HepG2 (cell line): ENCODE measurements around the gene SPACA9. TPM values are rescaled to one million over a fixed set of nuclear protein-coding genes. Genes with fewer than 3 reads are reported as not detected.

Experiments used
- ATAC-seq: fragments of 200-7000 bp; cut with Tn5 transposase; 3 replicates; pipeline ENCODE4 v1.9.1; 2020; ENCODE audit warnings: mild to moderate bottlenecking, moderate library complexity
- BruUV-seq: library from RNA; stranded (reverse); fragments of 400-500 nt; replicated peaks from 2 replicates; lab custom pipeline; 2021; lab: Mats Ljungman, UMichigan
- CTCF ChIA-PET: fragments of 300-600 bp; formaldehyde crosslinking; extraction: SDS; loops from one replicate; lab custom pipeline; 2021; ENCODE audit warnings: low total read pairs, inconsistent platforms, low intra/inter-chr PET ratio; lab: Yijun Ruan, JAX
- POLR2A ChIA-PET: fragments of 350-600 bp; sonication (Branson Sonifier 250); formaldehyde crosslinking; loops from one replicate; lab custom pipeline; 2020; ENCODE audit warnings: antibody characterized with exemption, inconsistent platforms; lab: Yijun Ruan, JAX
- DNase-seq: peaks from one replicate; pipeline ENCODE4 v3.0.0-alpha.2; 2015; ENCODE audit warnings: low spot score
- FAIRE-seq: peaks from 3 replicates; lab custom pipeline; 2011; peaks lifted over from hg19 to GRCh38; lab: Jason Lieb, UNC
- H2AFZ ChIP-seq: one replicate; pipeline ENCODE4 v1.6.1; 2011; ENCODE audit warnings: low read length, inconsistent platforms
- H3K27ac ChIP-seq: fragments of 300-600 bp; 3 replicates; pipeline ENCODE4 v1.8.0; 2011; ENCODE audit warnings: mixed run types, mild to moderate bottlenecking, mixed read lengths, low read length, inconsistent platforms; ENCODE audit not compliant: insufficient read depth; ENCODE audit errors: extremely low read length
- H3K27me3 ChIP-seq, 2 experiments: fragments of 200-600 bp in 1 of 2; 2 replicates in 1 of 2; 3 replicates in 1 of 2; pipeline versions ENCODE4 v1.6.0 to v1.8.0; 2011; ENCODE audit warnings: low read length in 2 of 2, mild to moderate bottlenecking in 2 of 2, moderate library complexity in 2 of 2, inconsistent platforms in 1 of 2; ENCODE audit not compliant: insufficient read depth in 2 of 2, control insufficient read depth in 1 of 2
- H3K36me3 ChIP-seq, 2 experiments: fragments of 200-600 bp in 1 of 2; replicated peaks in 1 of 2; 2 replicates in 1 of 2; 3 replicates in 1 of 2; pipeline versions ENCODE4 v1.5.1 to v1.8.0; 2011; ENCODE audit warnings: low read length in 2 of 2, inconsistent platforms in 1 of 2; ENCODE audit not compliant: insufficient read depth in 2 of 2, control insufficient read depth in 1 of 2
- H3K4me1 ChIP-seq: 2 replicates; pipeline ENCODE4 v1.5.1; 2012; ENCODE audit warnings: low read length, inconsistent platforms; ENCODE audit not compliant: insufficient read depth
- H3K4me2 ChIP-seq: 2 replicates; pipeline ENCODE4 v1.6.0; 2011; ENCODE audit warnings: low read depth, low read length, inconsistent platforms
- H3K4me3 ChIP-seq, 3 experiments: fragments of 200-600 bp in 1 of 3; sonication (generic), shearing (Covaris generic) in 1 of 3; replicated peaks in 1 of 3; 2 replicates each; pipeline ENCODE4 v1.5.1; 2011 to 2016; ENCODE audit warnings: low read length in 3 of 3, inconsistent platforms in 2 of 3, low read depth in 2 of 3, mild to moderate bottlenecking in 2 of 3, control low read depth in 1 of 3, mixed read lengths in 1 of 3; ENCODE audit not compliant: insufficient read depth in 1 of 3
- H3K79me2 ChIP-seq: one replicate; pipeline ENCODE4 v1.6.1; 2011; ENCODE audit warnings: low read length, inconsistent platforms; ENCODE audit not compliant: insufficient read depth
- H3K9ac ChIP-seq: 2 replicates; pipeline ENCODE4 v1.6.0; 2011; ENCODE audit warnings: mild to moderate bottlenecking, low read depth, low read length, inconsistent platforms; ENCODE audit not compliant: insufficient read depth
- H3K9me3 ChIP-seq: 2 replicates; pipeline ENCODE4 v1.5.1; 2012; ENCODE audit warnings: mild to moderate bottlenecking, low read length
- H4K20me1 ChIP-seq: 2 replicates; pipeline ENCODE4 v1.6.0; 2011; ENCODE audit warnings: inconsistent platforms, mild to moderate bottlenecking, low read length, moderate library complexity; ENCODE audit not compliant: insufficient read depth
- ADNP ChIP-seq: sonication (generic); formaldehyde crosslinking; IDR thresholded peaks from 2 replicates; pipeline ENCODE4 v1.4.0; 2020; ENCODE audit warnings: missing genetic modification reagents
- ATF7 ChIP-seq, 2 experiments: fragments of 450-650 bp in 1 of 2; sonication (generic) in 1 of 2; formaldehyde crosslinking in 1 of 2; IDR thresholded peaks; 2 replicates each; pipeline versions ENCODE4 v1.4.0 to v1.6.1; 2016 to 2020; ENCODE audit warnings: antibody characterized with exemption in 1 of 2, mild to moderate bottlenecking in 1 of 2, missing genetic modification reagents in 1 of 2
- GATA4 ChIP-seq: sonication (generic); IDR thresholded peaks from 2 replicates; pipeline ENCODE4 v1.6.1; 2016; ENCODE audit warnings: antibody characterized with exemption, low read depth, borderline replicate concordance
- JUNB ChIP-seq: sonication (generic); formaldehyde crosslinking; IDR thresholded peaks from 2 replicates; pipeline ENCODE4 v1.8.0; 2022; ENCODE audit warnings: missing genetic modification reagents, mild to moderate bottlenecking, borderline replicate concordance
- NFRKB ChIP-seq: fragments of 450-650 bp; IDR thresholded peaks from 2 replicates; pipeline ENCODE4 v1.6.1; 2017
- NFYC ChIP-seq: IDR thresholded peaks from 2 replicates; pipeline ENCODE4 v1.6.1; 2016; ENCODE audit warnings: missing genetic modification reagents, missing compliant biosample characterization
- NR2C2 ChIP-seq: sonication (generic); formaldehyde crosslinking; IDR thresholded peaks from 2 replicates; pipeline ENCODE4 v1.4.0; 2020; ENCODE audit warnings: missing genetic modification reagents, mild to moderate bottlenecking, moderate library complexity, borderline replicate concordance
- ONECUT2 ChIP-seq: sonication (generic); formaldehyde crosslinking; IDR thresholded peaks from 2 replicates; pipeline ENCODE4 v1.4.0; 2020; ENCODE audit warnings: missing genetic modification reagents
- POLR2AphosphoS2 ChIP-seq: IDR thresholded peaks from 2 replicates; pipeline ENCODE4 v1.6.1; 2011; ENCODE audit warnings: low read depth, low read length, improper control_type of control experiment
- PPARG ChIP-seq: conservative IDR thresholded peaks from 2 replicates; pipeline ENCODE4 v1.6.1; 2016; ENCODE audit warnings: missing biosample characterization, missing genetic modification reagents
- RARA ChIP-seq: IDR thresholded peaks from 2 replicates; pipeline ENCODE4 v1.6.1; 2016; ENCODE audit warnings: missing genetic modification reagents, missing compliant biosample characterization
- SAFB2 ChIP-seq: sonication (generic); formaldehyde crosslinking; IDR thresholded peaks from 2 replicates; pipeline ENCODE4 v1.5.1; 2020; ENCODE audit warnings: missing genetic modification reagents, low read depth, mild to moderate bottlenecking, borderline replicate concordance
- SIN3A ChIP-seq: IDR thresholded peaks from 2 replicates; pipeline ENCODE4 v1.6.1; 2011; ENCODE audit warnings: low read depth, mild to moderate bottlenecking, control low read depth, low read length, borderline replicate concordance
- SYNCRIP ChIP-seq: fragments of 200-400 bp; formaldehyde crosslinking; IDR thresholded peaks from 2 replicates; pipeline ENCODE4 v1.6.1; 2018; ENCODE audit warnings: mild to moderate bottlenecking, low read depth, low read length; ENCODE audit not compliant: insufficient read depth
- U2AF2 ChIP-seq: fragments of 200-400 bp; formaldehyde crosslinking; IDR thresholded peaks from 2 replicates; pipeline ENCODE4 v1.6.1; 2017; ENCODE audit warnings: low read depth, mild to moderate bottlenecking, low read length
- ZKSCAN5 ChIP-seq: sonication (generic); formaldehyde crosslinking; IDR thresholded peaks from 2 replicates; pipeline ENCODE4 v1.5.1; 2020; ENCODE audit warnings: mild to moderate bottlenecking, missing genetic modification reagents
- ZNF383 ChIP-seq: sonication (generic); formaldehyde crosslinking; IDR thresholded peaks from 2 replicates; pipeline ENCODE4 v1.4.0; 2020; ENCODE audit warnings: missing genetic modification reagents, mild to moderate bottlenecking, borderline replicate concordance
- ZNF484 ChIP-seq: sonication (generic); formaldehyde crosslinking; IDR thresholded peaks from 2 replicates; pipeline ENCODE4 v1.5.1; 2020; ENCODE audit warnings: mild to moderate bottlenecking, low read depth, missing genetic modification reagents, borderline replicate concordance
- ZNF510 ChIP-seq: sonication (generic); formaldehyde crosslinking; IDR thresholded peaks from 2 replicates; pipeline ENCODE4 v1.4.0; 2020; ENCODE audit warnings: low read depth, mild to moderate bottlenecking, missing genetic modification reagents
- ZNF615 ChIP-seq: sonication (generic); formaldehyde crosslinking; IDR thresholded peaks from 2 replicates; pipeline ENCODE4 v1.5.0; 2020; ENCODE audit warnings: mild to moderate bottlenecking, missing genetic modification reagents, borderline replicate concordance
- ZNF850 ChIP-seq: sonication (generic); formaldehyde crosslinking; conservative IDR thresholded peaks from 2 replicates; pipeline ENCODE4 v1.9.0; 2021; ENCODE audit warnings: mild to moderate bottlenecking, missing genetic modification reagents
- WGBS: methylation state at CpG from one replicate; pipeline ENCODE4 v1.1.6; 2017; ENCODE audit warnings: low lambda C conversion rate; 5-methylcytosine and 5-hydroxymethylcytosine counted together
- in situ Hi-C: cut with HindIII; loops from 2 replicates; pipeline ENCODE4 v1.10.0; 2017; ENCODE audit warnings: low pct_unique_long_range_greater_than_20kb; ENCODE audit not compliant: extremely low pct_ligation_motif_present
- intact Hi-C: fragments of 100-400 bp; cut with micrococcal nuclease; formaldehyde crosslinking; loops from one replicate; pipeline ENCODE4 v1.10.0; 2022; ENCODE audit not compliant: unreplicated experiment
- polyA plus RNA-seq, 8 experiments: library from polyadenylated mRNA; depleted of rRNA in 3 of 8; stranded (reverse) in 7 of 8; unstranded in 1 of 8; fragments of >200 nt; fragmentation: Illumina TruSeq in 4 of 8; extraction: Trizol in 4 of 8; gene quantifications; 2 replicates each; pipeline versions ENCODE4 v1.2.1 to v1.2.3, GENCODE V29; 2011 to 2016; ENCODE audit warnings: low read depth in 4 of 8, missing spikeins in 1 of 8, mixed read lengths in 1 of 8; ENCODE audit not compliant: insufficient read depth in 1 of 8
- total RNA-seq, 5 experiments: library from RNA; depleted of rRNA; stranded (reverse); fragments of >200 nt; fragmentation: Illumina TruSeq; extraction: Trizol; gene quantifications; 2 replicates each; pipeline ENCODE4 v1.2.3, GENCODE V29; 2016; ENCODE audit warnings: low read depth in 1 of 5
- TF ChIP-seq, protein P1 (sequence below): IDR thresholded peaks from 2 replicates; pipeline ENCODE4 v1.6.1; 2016; ENCODE audit warnings: low read depth, borderline replicate concordance
- TF ChIP-seq, protein P2 (sequence below): sonication (generic); formaldehyde crosslinking; IDR thresholded peaks from 2 replicates; pipeline ENCODE4 v1.4.0; 2020; ENCODE audit warnings: mild to moderate bottlenecking, missing genetic modification reagents
- TF ChIP-seq, protein P3 (sequence below): sonication (generic); formaldehyde crosslinking; IDR thresholded peaks from 2 replicates; pipeline ENCODE4 v1.5.1; 2020; ENCODE audit warnings: missing genetic modification reagents, mild to moderate bottlenecking, borderline replicate concordance
- TF ChIP-seq, protein P4 (sequence below): sonication (generic); formaldehyde crosslinking; IDR thresholded peaks from 2 replicates; pipeline ENCODE4 v1.5.0; 2020; ENCODE audit warnings: missing genetic modification reagents

Gene SPACA9
- total and polyA plus RNA-seq, 2 of the 13 experiments (the other 11 are each of a cell fraction or from before 2014, with no cell fraction given) = 0.15 to 0.38 TPM

DNA sequence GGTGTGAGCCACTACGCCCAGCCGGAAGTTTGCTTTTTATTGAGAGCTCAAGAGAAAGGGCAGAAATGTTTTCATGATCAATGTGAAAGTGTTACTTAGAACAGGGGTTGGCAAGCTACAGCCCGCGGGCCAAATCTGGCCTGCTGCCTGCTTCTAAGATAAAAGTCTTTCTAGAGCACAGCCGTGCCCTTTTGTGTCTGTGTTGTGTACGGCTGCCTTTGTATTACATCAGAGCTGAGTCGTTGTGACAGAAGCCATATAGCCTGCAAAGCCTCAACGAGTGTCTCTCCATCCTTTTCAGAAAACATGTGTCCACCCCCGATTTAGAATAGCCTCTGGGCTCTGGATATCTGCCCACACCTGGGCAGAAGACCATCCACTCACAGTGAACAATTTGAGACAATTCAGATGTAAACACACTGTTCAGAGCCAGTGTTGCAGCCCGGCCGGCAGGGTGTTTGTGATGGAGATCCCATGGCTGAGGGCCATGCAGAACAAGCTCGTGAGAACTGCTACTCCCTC is 29.5 kb upstream of the SPACA9 start (continued):
- TF ChIP-seq, protein P1, sequence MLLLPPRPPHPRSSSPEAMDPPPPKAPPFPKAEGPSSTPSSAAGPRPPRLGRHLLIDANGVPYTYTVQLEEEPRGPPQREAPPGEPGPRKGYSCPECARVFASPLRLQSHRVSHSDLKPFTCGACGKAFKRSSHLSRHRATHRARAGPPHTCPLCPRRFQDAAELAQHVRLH (CRISPR knock-in tag) = no peak
- no peak for TF ChIP-seq NR2C2
- TF ChIP-seq POLR2AphosphoS2 = no peak
- no peak for TF ChIP-seq U2AF2
- TF ChIP-seq JUNB = no peak
- TF ChIP-seq, protein P2, sequence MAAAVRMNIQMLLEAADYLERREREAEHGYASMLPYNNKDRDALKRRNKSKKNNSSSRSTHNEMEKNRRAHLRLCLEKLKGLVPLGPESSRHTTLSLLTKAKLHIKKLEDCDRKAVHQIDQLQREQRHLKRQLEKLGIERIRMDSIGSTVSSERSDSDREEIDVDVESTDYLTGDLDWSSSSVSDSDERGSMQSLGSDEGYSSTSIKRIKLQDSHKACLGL = no peak
- no peak for TF ChIP-seq PPARG
- no peak for TF ChIP-seq ZNF510 (CRISPR knock-in tag)
- TF ChIP-seq ADNP = no peak
- TF ChIP-seq ZNF615 (CRISPR knock-in tag) = no peak
- no peak for TF ChIP-seq SAFB2
- TF ChIP-seq, protein P3, sequence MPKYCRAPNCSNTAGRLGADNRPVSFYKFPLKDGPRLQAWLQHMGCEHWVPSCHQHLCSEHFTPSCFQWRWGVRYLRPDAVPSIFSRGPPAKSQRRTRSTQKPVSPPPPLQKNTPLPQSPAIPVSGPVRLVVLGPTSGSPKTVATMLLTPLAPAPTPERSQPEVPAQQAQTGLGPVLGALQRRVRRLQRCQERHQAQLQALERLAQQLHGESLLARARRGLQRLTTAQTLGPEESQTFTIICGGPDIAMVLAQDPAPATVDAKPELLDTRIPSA (CRISPR knock-in tag) = no peak
- TF ChIP-seq ONECUT2 (CRISPR knock-in tag) = no peak

DNA sequence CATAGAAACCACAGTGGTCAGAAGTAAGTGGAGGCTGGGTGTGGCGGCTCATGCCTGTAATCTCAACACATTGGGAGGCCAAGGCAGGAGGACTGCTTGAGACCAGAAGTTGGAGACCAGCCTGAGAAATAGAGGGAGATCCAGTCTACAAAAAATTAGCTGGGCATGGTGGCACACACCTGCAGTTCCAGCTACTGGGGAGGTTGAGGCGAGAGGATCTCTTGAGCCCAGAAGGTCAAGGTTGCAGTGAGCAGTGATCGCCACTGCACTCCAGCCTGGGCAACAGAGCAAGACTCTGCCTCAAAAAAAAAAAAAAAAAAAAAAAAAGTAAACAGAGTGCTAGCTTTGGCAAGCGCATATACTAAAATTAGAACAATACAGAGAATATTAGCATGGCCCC is 25.2 kb upstream of the SPACA9 start:
- 67% methylated on average over 4 of the region's 4 CpGs for WGBS
- no peaks in the 10 kb centered on the region for H3K9me3 ChIP-seq
- no peak overlapping the region for H3K27ac ChIP-seq
- ATAC-seq (no peak), DNase-seq (no peak), FAIRE-seq (no peak)
- no peaks in the 10 kb centered on the region for H3K36me3 ChIP-seq
- H3K4me3 ChIP-seq = no peak overlapping the region
- no peaks in the 10 kb centered on the region for H3K79me2 ChIP-seq
- H3K27me3 ChIP-seq = peaks cover 0 to 3% of the 10 kb centered on the region in 2 experiments; a peak in 1 of 5 replicates
- H2AFZ ChIP-seq = no peak overlapping the region
- CTCF ChIA-PET = no interaction called here
- no peak overlapping the region for H3K4me2 ChIP-seq
- POLR2A ChIA-PET = no interaction called here
- BruUV-seq = no TSS peak
- H3K9ac ChIP-seq = no peak overlapping the region
- in situ Hi-C loops = no loop called here
- H3K4me1 ChIP-seq = peaks cover 22% of the 10 kb centered on the region
- H4K20me1 ChIP-seq = no peaks in the 10 kb centered on the region
- intact Hi-C loops = no loop called here
- TF ChIP-seq ATF7 (IDR thresholded peaks at IDR 0.05) (no peak), ATF7 (CRISPR knock-in tag; IDR thresholded peaks at IDR 0.05) (no peak), GATA4 (no peak), SYNCRIP (no peak), ZNF383 (CRISPR knock-in tag) (no peak), ZNF484 (CRISPR knock-in tag) (no peak), NFRKB (no peak), ZKSCAN5 (CRISPR knock-in tag) (no peak), ZNF850 (CRISPR knock-in tag) (no peak), SIN3A (no peak), NFYC (CRISPR knock-in tag) (no peak), RARA (CRISPR knock-in tag) (no peak)
- TF ChIP-seq, protein P4, sequence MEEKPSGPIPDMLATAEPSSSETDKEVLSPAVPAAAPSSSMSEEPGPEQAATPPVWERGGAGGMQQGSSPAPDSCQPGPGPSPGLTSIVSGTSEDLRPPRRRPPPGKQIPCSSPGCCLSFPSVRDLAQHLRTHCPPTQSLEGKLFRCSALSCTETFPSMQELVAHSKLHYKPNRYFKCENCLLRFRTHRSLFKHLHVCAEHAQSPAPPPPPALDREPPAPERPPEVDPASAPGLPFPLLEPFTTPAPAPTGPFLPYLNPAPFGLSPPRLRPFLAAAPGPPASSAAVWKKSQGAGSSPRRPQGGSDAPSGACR (CRISPR knock-in tag) = no peak
